ELF-1 (cell line): ENCODE measurements around the gene MSH4.
"Not testable (repeated sequence)": the region's sequence is repeated elsewhere in the genome, so short reads cannot be mapped to it uniquely, and the experiment has no call there.

ENCODE experiments used
- DNase-seq: peaks from one replicate; pipeline ENCODE4 v3.0.0-alpha.2; 2016; ENCODE audit warnings: low read depth, low spot score

MSH4 gene

GRCh38 chr1:75795703-75796193, 934 bp upstream of the MSH4 start:
- DNase-seq, result no peak

DNA sequence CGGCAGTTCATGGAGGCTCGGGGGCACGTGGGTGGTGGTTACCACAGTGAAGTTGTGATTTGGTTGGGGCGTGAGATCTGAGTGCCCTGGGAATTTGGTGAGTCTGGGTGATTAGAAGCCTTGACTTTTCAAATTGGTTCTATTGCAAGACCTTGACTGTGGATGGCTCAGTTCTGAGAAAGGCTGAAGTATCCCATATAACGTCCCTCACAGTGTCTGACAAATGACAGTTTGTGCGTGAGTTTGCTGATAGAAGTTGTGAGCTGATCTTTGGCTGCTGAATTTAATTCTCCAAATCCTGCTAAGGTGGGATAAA, 549 bp downstream of the MSH4 start:
- DNase-seq, result no peak

- no peak for DNase-seq
Observed at GRCh38 chr1:75797606-75798216, 1.0 kb downstream of the MSH4 start.

- not testable (repeated sequence) for DNase-seq
Observed at GRCh38 chr1:75801480-75801879, 4.8 kb downstream of the MSH4 start.

- no peak for DNase-seq
Observed at GRCh38 chr1:75808921-75809320, 12.2 kb downstream of the MSH4 start.

DNA sequence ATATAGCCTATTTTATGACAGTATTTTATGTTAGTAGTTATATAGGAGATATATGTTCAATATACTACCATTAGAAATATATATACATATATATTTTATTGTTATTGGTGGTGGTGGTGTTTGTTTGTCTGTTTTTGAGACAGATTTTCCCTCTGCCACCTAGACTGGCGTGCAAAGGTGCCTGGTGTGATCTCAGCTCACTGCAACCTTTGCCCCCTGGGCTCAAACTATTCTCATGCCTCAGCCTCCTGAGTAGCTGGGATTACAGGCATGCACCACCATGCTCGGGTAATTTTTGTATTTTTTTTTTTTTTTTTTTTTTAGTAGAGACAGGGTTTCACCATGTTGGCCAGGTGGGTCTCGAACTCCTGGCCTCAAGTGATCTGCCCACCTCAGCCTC, 13.4 kb downstream of the MSH4 start:
- not testable (repeated sequence) for DNase-seq

- no peak for DNase-seq
Observed at GRCh38 chr1:75811211-75811981, 14.7 kb downstream of the MSH4 start.

DNA sequence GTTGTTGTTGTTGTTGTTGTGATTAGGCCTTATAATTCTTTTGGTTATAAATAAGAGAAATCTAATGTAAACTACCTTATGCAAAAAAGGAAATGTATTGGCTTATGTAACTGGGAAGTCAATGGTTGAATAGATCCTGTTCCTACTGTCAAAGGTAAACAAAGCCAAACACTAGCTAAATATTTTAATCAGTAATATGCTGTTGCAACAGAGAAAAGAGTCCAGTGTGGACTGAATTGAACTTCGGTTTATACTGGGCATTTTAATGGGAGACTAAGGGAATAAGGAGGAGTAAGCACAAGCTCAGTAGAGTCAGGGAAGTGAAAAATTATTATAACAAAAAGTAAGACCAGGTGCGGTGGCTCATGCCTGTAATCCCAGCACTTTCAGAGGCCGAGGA, 15.4 kb downstream of the MSH4 start:
- DNase-seq, result no peak

- not testable (repeated sequence) for DNase-seq
Observed at GRCh38 chr1:75823596-75823995, 26.9 kb downstream of the MSH4 start.

- no peak for DNase-seq
Observed at GRCh38 chr1:75836528-75837100, 39.9 kb downstream of the MSH4 start.

- DNase-seq, result no peak
Observed at GRCh38 chr1:75838079-75838478, 41.4 kb downstream of the MSH4 start.

DNA sequence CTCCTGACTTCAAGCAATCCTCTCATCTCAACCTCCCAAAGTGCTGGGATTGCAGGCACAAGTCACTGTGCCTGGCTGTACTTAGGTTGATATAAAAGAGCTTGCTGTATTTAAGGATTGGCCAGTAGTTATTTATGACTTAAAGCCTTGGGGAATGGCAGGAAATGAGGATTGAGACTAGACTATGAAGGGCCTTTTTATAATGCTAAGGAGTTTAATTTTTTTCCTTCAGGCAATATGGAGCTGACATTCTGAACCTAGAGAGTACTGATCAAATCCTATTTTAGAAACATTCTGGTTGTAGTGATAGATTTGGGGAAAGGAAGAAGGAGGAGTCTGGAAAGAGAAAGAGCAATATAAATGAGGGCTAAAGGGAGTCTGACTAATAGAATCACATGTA, 44.7 kb downstream of the MSH4 start:
- no peak for DNase-seq

- no peak for DNase-seq
Observed at GRCh38 chr1:75845576-75845975, 48.9 kb downstream of the MSH4 start.

- no peak for DNase-seq
Observed at GRCh38 chr1:75855010-75855409, 58.3 kb downstream of the MSH4 start.

DNA sequence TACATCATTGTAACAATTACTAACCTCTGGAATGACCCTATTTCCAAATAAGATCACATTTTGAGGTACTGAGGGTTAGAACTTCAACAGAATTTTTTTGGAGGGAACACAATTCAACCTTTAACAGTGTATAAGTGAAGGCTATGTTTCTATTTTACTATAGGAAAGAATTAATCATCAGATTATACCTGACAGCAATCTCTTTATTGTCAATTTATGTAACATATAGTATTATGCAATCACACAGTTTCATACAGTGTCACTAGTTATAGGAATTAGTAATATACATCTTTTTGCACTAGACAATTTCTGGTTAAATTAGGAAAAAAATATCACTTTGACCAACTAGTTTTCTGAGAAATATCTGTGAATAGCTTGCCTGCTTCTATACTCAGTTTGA, 59.1 kb downstream of the MSH4 start:
- DNase-seq, result no peak

GRCh38 chr1:75861831-75862230, 65.1 kb downstream of the MSH4 start:
- peak; percentile 72 for DNase-seq

- no peak for DNase-seq
Observed at GRCh38 chr1:75870951-75871350, 74.3 kb downstream of the MSH4 start.

GRCh38 chr1:75879985-75880384, 83.3 kb downstream of the MSH4 start:
- DNase-seq, result no peak

DNA sequence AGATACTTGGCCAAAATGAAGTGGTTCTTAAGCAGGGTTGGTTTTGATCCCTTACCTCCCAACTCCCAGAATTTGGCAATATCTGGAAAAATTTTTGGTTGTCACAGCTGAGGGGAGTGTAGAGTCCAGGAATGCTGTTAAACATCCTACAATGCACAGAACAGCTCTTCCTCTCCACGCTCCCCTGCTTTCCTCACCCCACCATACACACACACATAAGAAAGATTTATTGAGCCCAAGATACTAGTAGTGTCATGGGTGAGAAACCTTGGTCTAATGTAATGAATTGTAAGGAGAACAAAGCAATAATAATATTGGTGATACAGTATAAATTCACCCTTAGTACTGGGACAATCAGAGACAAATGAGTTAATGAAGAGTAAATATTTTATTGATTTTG, 87.8 kb downstream of the MSH4 start:
- no peak for DNase-seq

GRCh38 chr1:75901371-75901770, 104.7 kb downstream of the MSH4 start:
- DNase-seq, result no peak

- peak; percentile 64 for DNase-seq
Observed at GRCh38 chr1:75908717-75909152, 112.1 kb downstream of the MSH4 start.

DNA sequence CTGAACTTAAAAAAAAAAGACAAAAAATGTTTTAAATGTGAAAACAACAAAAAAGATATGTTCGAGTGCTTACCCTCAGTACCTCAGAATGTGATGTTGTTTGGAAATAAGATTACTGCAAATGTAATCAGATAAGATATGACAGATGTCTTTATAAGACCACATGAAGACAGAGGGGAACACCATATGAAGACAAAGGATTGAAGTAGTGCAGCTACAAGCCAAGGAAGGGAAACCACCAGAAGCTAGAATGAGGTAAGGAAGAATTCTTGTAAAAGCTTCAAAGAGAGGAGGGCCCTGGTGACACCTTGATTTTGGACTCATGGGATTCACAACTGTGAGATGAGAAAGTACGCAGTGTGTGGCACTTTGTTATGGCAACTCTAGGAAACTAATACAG, 120.2 kb downstream of the MSH4 start:
- no peak for DNase-seq

DNA sequence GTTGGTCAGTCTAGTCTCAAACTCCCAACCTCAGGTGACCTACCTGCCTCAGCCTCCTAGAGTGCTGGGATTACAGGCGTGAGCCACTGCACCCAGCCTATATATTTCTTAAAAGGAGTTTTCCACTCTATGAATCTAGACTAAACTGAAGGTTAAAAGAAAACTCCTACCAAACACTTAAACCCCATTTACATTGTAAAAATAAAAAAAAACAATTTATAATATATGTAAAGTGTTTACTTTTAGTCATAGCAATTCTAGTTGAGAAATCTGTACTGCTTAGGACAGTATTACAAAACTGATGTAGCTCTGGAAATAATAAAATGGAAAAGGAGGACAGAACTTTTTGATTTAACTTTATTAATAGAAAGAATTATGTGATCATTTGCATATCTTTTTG, 126.0 kb downstream of the MSH4 start:
- no peak for DNase-seq
